CD14-positive monocyte (primary cell): ENCODE data around the gene IL6ST. TPM values are rescaled to one million over a fixed set of nuclear protein-coding genes. Genes with fewer than 3 reads are reported as not detected.

Experiments used
- DNase-seq, 3 donors: peaks; one replicate each; pipeline ENCODE4 v3.0.0-alpha.2; 2011 to 2022
- H2AFZ ChIP-seq: 2 replicates; pipeline ENCODE4 v1.6.0; 2012; ENCODE audit warnings: mild to moderate bottlenecking, low read depth, low read length, inconsistent platforms; ENCODE audit not compliant: insufficient read depth, poor library complexity, severe bottlenecking
- H3K27ac ChIP-seq, 2 donors: 1 replicate in 1 of 2; 2 replicates in 1 of 2; pipeline ENCODE4 v1.5.1; 2012 to 2013; ENCODE audit warnings: low read length in 2 of 2, control low read depth in 1 of 2, inconsistent platforms in 1 of 2, low read depth in 1 of 2, mild to moderate bottlenecking in 1 of 2
- H3K27me3 ChIP-seq, 2 donors: one replicate each; pipeline versions ENCODE4 v1.6.0 to v1.6.1; 2011 to 2013; ENCODE audit warnings: low read length in 2 of 2; ENCODE audit not compliant: control insufficient read depth in 2 of 2, insufficient read depth in 2 of 2
- H3K36me3 ChIP-seq, 2 donors: replicated peaks in 1 of 2; 1 replicate in 1 of 2; 2 replicates in 1 of 2; pipeline versions ENCODE4 v1.5.1 to v1.6.1; 2012 to 2013; ENCODE audit warnings: low read length in 2 of 2, control low read depth in 1 of 2, inconsistent platforms in 1 of 2, mild to moderate bottlenecking in 1 of 2; ENCODE audit not compliant: insufficient read depth in 2 of 2, control insufficient read depth in 1 of 2
- H3K4me1 ChIP-seq, 2 donors: 1 replicate in 1 of 2; 2 replicates in 1 of 2; pipeline versions ENCODE4 v1.5.1 to v1.6.1; 2012 to 2013; ENCODE audit warnings: low read length in 2 of 2, control low read depth in 1 of 2, inconsistent platforms in 1 of 2, mild to moderate bottlenecking in 1 of 2, moderate library complexity in 1 of 2; ENCODE audit not compliant: insufficient read depth in 2 of 2, control insufficient read depth in 1 of 2
- H3K4me2 ChIP-seq: replicated peaks from 2 replicates; pipeline ENCODE3; 2012; ENCODE audit warnings: low read length, moderate library complexity, mild to moderate bottlenecking; ENCODE audit not compliant: poor library complexity, severe bottlenecking; ENCODE audit errors: extremely low read depth
- H3K4me3 ChIP-seq, 3 experiments: fragments of 200-600 bp in 1 of 3; sonication (generic) in 1 of 3; replicated peaks in 1 of 3; 1 replicate in 2 of 3; 2 replicates in 1 of 3; pipeline ENCODE4 v1.5.1; 2011 to 2013; ENCODE audit warnings: low read length in 3 of 3, mild to moderate bottlenecking in 3 of 3, control low read depth in 2 of 3, low read depth in 2 of 3, inconsistent platforms in 1 of 3, moderate library complexity in 1 of 3
- H3K79me2 ChIP-seq: 2 replicates; pipeline ENCODE4 v1.6.0; 2012; ENCODE audit warnings: mild to moderate bottlenecking, control low read depth, inconsistent platforms, low read length, moderate library complexity; ENCODE audit not compliant: insufficient read depth
- H3K9ac ChIP-seq: 2 replicates; pipeline ENCODE4 v1.6.0; 2017; ENCODE audit warnings: low read length, mild to moderate bottlenecking; ENCODE audit not compliant: insufficient read depth, poor library complexity, severe bottlenecking
- H3K9me3 ChIP-seq, 2 donors: replicated peaks in 1 of 2; 1 replicate in 1 of 2; 2 replicates in 1 of 2; pipeline versions ENCODE4 v1.5.1 to v1.6.1; 2012 to 2013; ENCODE audit warnings: low read length in 2 of 2, control low read depth in 1 of 2; ENCODE audit not compliant: control insufficient read depth in 1 of 2, insufficient read depth in 1 of 2
- H4K20me1 ChIP-seq: 2 replicates; pipeline ENCODE4 v1.6.0; 2012; ENCODE audit warnings: mild to moderate bottlenecking, low read length, control low read depth, moderate library complexity; ENCODE audit not compliant: insufficient read depth
- H3K27ac Mint-ChIP-seq, 7 donors: one replicate each; pipeline ENCODE4 v1.8.0; 2020; ENCODE audit warnings: mild to moderate bottlenecking in 7 of 7, mixed read lengths in 7 of 7, moderate library complexity in 6 of 7, inconsistent platforms in 2 of 7
- H3K27me3 Mint-ChIP-seq, 3 donors: one replicate each; pipeline ENCODE4 v1.8.0; 2021 to 2022; ENCODE audit warnings: low read depth in 3 of 3, mild to moderate bottlenecking in 3 of 3, mixed read lengths in 3 of 3, moderate library complexity in 3 of 3, inconsistent platforms in 1 of 3
- H3K36me3 Mint-ChIP-seq, 2 donors: one replicate each; pipeline ENCODE4 v1.8.0; 2020; ENCODE audit warnings: mixed read lengths in 2 of 2, inconsistent platforms in 1 of 2, mild to moderate bottlenecking in 1 of 2
- H3K4me1 Mint-ChIP-seq: one replicate; pipeline ENCODE4 v1.8.0; 2020; ENCODE audit warnings: mild to moderate bottlenecking, mixed read lengths
- H3K4me3 Mint-ChIP-seq, 2 donors: one replicate each; pipeline ENCODE4 v1.8.0; 2020; ENCODE audit warnings: mild to moderate bottlenecking in 2 of 2, mixed read lengths in 2 of 2, moderate library complexity in 1 of 2
- H3K9me3 Mint-ChIP-seq, 7 donors: one replicate each; pipeline ENCODE4 v1.8.0; 2020 to 2022; ENCODE audit warnings: mixed read lengths in 7 of 7, mild to moderate bottlenecking in 6 of 7, moderate library complexity in 6 of 7, inconsistent platforms in 2 of 7
- CTCF ChIP-seq: fragments of 200-600 bp; IDR thresholded peaks from one replicate; pipeline ENCODE4 v1.8.0; 2022; ENCODE audit warnings: antibody characterized with exemption, mild to moderate bottlenecking
- WGBS: methylation state at CpG from one replicate; pipeline ENCODE4 v1.1.5; 2013; ENCODE audit warnings: missing lambda C conversion rate; ENCODE audit not compliant: insufficient coverage; 5-methylcytosine and 5-hydroxymethylcytosine counted together
- intact Hi-C, 2 donors: fragments of 100-400 bp; cut with micrococcal nuclease; formaldehyde crosslinking; loops; one replicate each; pipeline versions ENCODE4 v1.15.0 to v1.15.1; 2023
- polyA plus RNA-seq, 3 donors: library from polyadenylated mRNA; depleted of rRNA in 1 of 3; unstranded in 2 of 3; stranded (reverse) in 1 of 3; fragments of 300-500 nt in 2 of 3; fragments of >200 nt in 1 of 3; fragmentation: Illumina TruSeq in 2 of 3; gene quantifications; 1 replicate in 2 of 3; 2 replicates in 1 of 3; pipeline ENCODE4 v1.2.3, GENCODE V29; 2012 to 2021

IL6ST gene
- polyA plus RNA-seq, 3 donors: 22.1 to 28.7 (median 25.7) TPM

DNA sequence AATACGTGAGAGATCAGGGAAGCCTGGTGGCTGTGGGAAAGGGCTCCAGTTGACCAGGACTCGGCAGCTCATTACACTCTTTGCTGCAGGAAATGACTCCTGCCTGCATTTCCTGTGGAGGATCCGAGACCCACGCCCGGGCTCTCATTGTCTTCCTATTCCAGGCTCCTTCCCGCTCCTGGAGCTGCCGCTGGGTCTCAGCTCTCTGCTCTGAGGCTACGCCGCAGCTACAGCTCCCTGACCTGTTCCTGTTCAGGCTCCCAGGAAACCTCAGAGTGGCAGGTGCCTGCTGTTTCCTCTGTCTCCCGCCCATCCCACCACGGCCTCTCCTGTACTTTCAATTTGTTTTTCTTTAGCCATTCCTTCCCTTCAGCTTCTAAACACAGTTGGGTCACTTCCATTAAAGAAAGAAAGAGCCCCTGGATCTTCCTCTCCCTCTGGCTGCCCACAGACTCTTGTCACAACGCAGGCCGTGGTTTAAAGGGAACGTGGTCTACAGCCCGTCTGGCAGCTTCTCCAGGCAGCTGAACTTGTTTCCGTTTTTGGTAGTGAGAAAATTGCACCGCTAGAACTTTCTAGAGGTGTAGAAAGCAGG lies 71.5 kb downstream of the IL6ST start:
- Histone ChIP-seq H3K27ac (peak overlapping the region in 1 of 2 donors; percentile 75), H3K4me1 (peaks cover 21 to 26% of the 10 kb centered on the region in 2 donors), H4K20me1 (no peaks in the 10 kb centered on the region), H3K9ac (peak overlapping the region; percentile 76), H3K27me3 (no peaks in the 10 kb centered on the region), H3K4me3 (peak overlapping the region; percentile 37 to 80 (median 43)), H2AFZ (peak overlapping the region; percentile 91), H3K4me2 (peak overlapping the region; percentile 87), H3K79me2 (no peaks in the 10 kb centered on the region), H3K36me3 (no peaks in the 10 kb centered on the region), H3K9me3 (no peaks in the 10 kb centered on the region)
- H3K4me1 Mint-ChIP-seq: peaks cover 29% of the 10 kb centered on the region
- no peaks in the 10 kb centered on the region for H3K9me3 Mint-ChIP-seq
- peak; percentile 41 to 59 (median 46) for DNase-seq
- peak overlapping the region in 6 of 7 donors; percentile 53 to 94 (median 84) for H3K27ac Mint-ChIP-seq
- 2% methylated on average over 12 of the region's 17 CpGs for WGBS
- intact Hi-C loops: no loop called here
- TF ChIP-seq CTCF: no peak
- peaks cover 0 to 7% (median 7%) of the 10 kb centered on the region in 3 donors for H3K27me3 Mint-ChIP-seq
- peak overlapping the region; percentile 96 to 98 for H3K4me3 Mint-ChIP-seq
- peaks cover 1 to 18% of the 10 kb centered on the region in 2 donors for H3K36me3 Mint-ChIP-seq

DNA sequence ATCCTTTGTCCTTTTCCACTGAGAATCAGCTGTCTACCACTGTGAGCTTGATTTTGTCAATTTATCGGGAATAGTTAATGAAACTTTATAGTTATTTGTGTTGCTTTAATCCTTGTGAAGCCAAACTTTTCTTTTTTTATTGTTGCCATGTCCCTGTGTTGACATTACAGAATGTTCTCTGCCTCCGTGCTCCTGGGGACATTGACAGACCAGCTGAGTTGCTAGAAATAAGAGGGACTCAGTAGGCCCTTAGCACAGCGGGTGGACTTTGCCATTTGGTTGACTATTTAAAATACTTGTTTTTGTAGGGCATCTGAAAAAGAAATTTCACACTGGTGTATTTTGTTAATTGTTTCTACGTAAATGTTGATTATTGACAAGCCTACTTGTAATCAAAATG lies 73.1 kb downstream of the IL6ST start:
- Histone ChIP-seq H2AFZ (no peak overlapping the region), H3K27ac (no peak overlapping the region), H3K36me3 (peaks cover 0 to 15% of the 10 kb centered on the region in 2 donors), H3K9me3 (no peaks in the 10 kb centered on the region), H3K4me1 (peaks cover 21 to 26% of the 10 kb centered on the region in 2 donors), H4K20me1 (no peaks in the 10 kb centered on the region), H3K4me2 (no peak overlapping the region), H3K4me3 (no peak overlapping the region), H3K9ac (no peak overlapping the region), H3K79me2 (no peaks in the 10 kb centered on the region), H3K27me3 (no peaks in the 10 kb centered on the region)
- Mint-ChIP-seq H3K27ac (no peak overlapping the region), H3K27me3 (peaks cover 0 to 7% (median 4%) of the 10 kb centered on the region in 3 donors), H3K4me1 (peaks cover 31% of the 10 kb centered on the region), H3K36me3 (peaks cover 8 to 28% of the 10 kb centered on the region in 2 donors), H3K9me3 (no peaks in the 10 kb centered on the region), H3K4me3 (no peak overlapping the region)
- no peak for DNase-seq
- intact Hi-C loops: no loop called here
- WGBS: 100% methylated on average over 3 of the region's 4 CpGs
- no peak for TF ChIP-seq CTCF
